ENCODE measurements around the gene PCGF6.
A peak's percentile ranks its signal among the peaks of the same experiment; 100 is the strongest.

The PCGF6 gene

GRCh38 chr10:103350517-103351260 lies at the start of gene PCGF6:
Gene PCGF6, minus strand, starts transcription at chr10:103351140. Its CDS starts 74 bp downstream, at chr10:103351066.
- H3K4me3 ChIP-seq (ENCODE audit: low read length) = peak within 1 kb of the TSS; percentile 74
- peak; percentile 69 for DNase-seq (ENCODE audit: low read depth)
- TF ChIP-seq, protein P1, sequence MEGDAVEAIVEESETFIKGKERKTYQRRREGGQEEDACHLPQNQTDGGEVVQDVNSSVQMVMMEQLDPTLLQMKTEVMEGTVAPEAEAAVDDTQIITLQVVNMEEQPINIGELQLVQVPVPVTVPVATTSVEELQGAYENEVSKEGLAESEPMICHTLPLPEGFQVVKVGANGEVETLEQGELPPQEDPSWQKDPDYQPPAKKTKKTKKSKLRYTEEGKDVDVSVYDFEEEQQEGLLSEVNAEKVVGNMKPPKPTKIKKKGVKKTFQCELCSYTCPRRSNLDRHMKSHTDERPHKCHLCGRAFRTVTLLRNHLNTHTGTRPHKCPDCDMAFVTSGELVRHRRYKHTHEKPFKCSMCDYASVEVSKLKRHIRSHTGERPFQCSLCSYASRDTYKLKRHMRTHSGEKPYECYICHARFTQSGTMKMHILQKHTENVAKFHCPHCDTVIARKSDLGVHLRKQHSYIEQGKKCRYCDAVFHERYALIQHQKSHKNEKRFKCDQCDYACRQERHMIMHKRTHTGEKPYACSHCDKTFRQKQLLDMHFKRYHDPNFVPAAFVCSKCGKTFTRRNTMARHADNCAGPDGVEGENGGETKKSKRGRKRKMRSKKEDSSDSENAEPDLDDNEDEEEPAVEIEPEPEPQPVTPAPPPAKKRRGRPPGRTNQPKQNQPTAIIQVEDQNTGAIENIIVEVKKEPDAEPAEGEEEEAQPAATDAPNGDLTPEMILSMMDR (conservative IDR thresholded peaks at IDR 0.05; ENCODE audit: low read length) = peak; percentile 17; the same call in 1 of the 2 replicates

GRCh38 chr10:103397191-103397825 lies 46.4 kb upstream of the PCGF6 start:
- TF ChIP-seq, protein P1 (conservative IDR thresholded peaks at IDR 0.05; ENCODE audit: low read length) = no peak
- peak overlapping the region; percentile 73 for H3K4me3 ChIP-seq (ENCODE audit: low read length)
- DNase-seq (ENCODE audit: low read depth) = peak; percentile 7

GRCh38 chr10:103396789-103397087 lies 45.8 kb upstream of the PCGF6 start:
- DNase-seq (ENCODE audit: low read depth) = no peak
- H3K4me3 ChIP-seq (ENCODE audit: low read length) = peak overlapping the region; percentile 73
- TF ChIP-seq, protein P1 (conservative IDR thresholded peaks at IDR 0.05; ENCODE audit: low read length) = no peak

DNA sequence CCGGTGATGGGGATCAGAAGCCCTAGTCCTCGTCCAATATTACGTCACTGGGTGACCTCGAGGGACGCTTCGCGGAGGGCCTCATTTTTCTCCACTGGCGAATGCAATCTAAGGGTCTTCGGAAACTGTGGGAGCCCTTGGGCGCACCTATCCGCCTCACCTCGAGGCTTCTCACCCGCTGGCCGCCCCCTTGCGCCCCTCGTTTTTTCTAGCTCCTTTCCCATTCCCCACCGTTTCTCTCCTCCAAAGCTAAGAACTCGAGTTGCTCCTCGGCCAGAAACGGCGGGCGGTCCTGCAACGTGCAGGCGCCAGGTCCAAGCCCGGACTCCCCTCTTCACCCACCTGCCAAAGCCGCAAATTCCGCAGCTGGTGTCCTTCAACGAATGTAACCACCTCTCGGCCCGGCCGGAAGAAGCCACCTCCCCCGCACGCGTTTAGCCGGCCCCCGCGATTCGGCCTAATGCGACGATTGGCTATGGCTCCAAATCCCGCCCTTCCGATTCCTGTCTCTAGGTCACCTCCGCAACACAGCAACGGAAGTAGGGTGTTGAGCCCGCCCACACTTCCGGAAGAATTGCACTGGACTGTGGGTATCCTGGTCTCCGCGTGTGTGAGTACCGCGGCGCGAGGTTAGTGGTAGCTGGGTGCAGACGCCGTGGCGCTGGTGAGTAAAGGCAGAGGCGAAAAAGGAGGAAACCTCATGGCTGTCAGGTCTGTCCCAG lies 45.3 kb upstream of the PCGF6 start, which contains the start of the genes ATP5MK and PDCD11:
ATP5MK (minus strand) TSS at position 409 of the 722 bp plus-strand sequence. CDS start 4,018 bp downstream, outside the sequence.
PDCD11 (plus strand) TSS at position 560 of the 722 bp plus-strand sequence. CDS start 1,801 bp downstream, outside the sequence.
- H3K4me3 ChIP-seq (ENCODE audit: low read length) = peak within 1 kb of the TSS; percentile 73
- TF ChIP-seq, protein P1 (conservative IDR thresholded peaks at IDR 0.05; ENCODE audit: low read length) = peak; percentile 40
- peak; percentile 97 for DNase-seq (ENCODE audit: low read depth)

DNA sequence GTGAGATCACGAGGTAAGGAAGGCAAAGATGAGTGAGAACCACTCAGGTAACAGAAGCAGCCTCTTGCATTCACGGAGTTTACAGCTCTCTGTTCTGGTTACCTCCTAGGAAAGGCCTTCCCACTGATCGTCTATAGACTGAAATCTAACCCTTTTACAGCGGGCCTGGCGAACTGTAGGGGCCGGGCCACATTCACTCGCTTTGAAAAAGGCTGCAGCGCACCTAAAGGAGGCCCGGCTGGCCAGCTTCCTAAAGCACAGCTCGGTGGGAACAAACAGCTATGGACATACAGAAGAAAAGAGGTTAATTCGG lies 44.8 kb upstream of the PCGF6 start:
- TF ChIP-seq, protein P1 (conservative IDR thresholded peaks at IDR 0.05; ENCODE audit: low read length) = no peak
- DNase-seq (ENCODE audit: low read depth) = peak; percentile 16
- peak overlapping the region; percentile 73 for H3K4me3 ChIP-seq (ENCODE audit: low read length)

DNA sequence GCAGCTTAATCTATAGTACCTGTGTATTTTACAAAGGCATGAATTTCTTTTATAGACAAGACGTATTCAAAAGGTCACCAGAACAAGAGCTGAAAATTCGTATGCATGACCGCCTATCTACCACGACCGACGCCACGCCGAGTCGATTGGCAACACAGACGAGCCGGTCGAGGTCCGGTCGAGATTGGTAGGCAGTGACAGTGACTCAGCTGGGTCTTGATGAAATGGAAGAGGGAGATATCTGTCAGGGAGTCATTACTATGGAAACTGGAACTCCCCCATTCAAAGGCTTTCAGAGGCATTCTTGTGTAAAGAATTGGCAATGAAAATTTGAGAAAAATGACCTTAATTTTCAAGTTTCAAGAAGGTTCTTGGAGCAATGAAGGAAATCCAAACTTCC lies 43.2 kb upstream of the PCGF6 start:
- H3K4me3 ChIP-seq (ENCODE audit: low read length) = no peak overlapping the region
- no peak for DNase-seq (ENCODE audit: low read depth)
- TF ChIP-seq, protein P1 (conservative IDR thresholded peaks at IDR 0.05; ENCODE audit: low read length) = no peak
